Keratinocyte (primary cell): ENCODE data around the gene FOXM1. TPM values are rescaled to one million over a fixed set of nuclear protein-coding genes. Genes with fewer than 3 reads are reported as not detected.
A peak's percentile ranks its signal among the peaks of the same experiment; 100 is the strongest.

ENCODE experiments used
- DNase-seq: peaks from one replicate; pipeline ENCODE4 v3.0.0-alpha.2; 2011; ENCODE audit warnings: low read depth, missing footprints, low spot score
- FAIRE-seq: peaks from 2 replicates; lab custom pipeline; 2011; peaks lifted over from hg19 to GRCh38; lab: Jason Lieb, UNC
- H2AFZ ChIP-seq: 2 replicates; pipeline ENCODE4 v1.6.0; 2012; ENCODE audit warnings: low read length, control low read depth, inconsistent platforms; ENCODE audit not compliant: control insufficient read depth
- H3K27ac ChIP-seq: 2 replicates; pipeline ENCODE4 v1.5.1; 2011; ENCODE audit warnings: low read length; ENCODE audit not compliant: control insufficient read depth, insufficient read depth
- H3K27me3 ChIP-seq: 3 replicates; pipeline ENCODE4 v1.6.0; 2011; ENCODE audit warnings: low read length; ENCODE audit not compliant: control insufficient read depth, insufficient read depth; ENCODE audit errors: extremely low read depth
- H3K36me3 ChIP-seq, 2 experiments: 2 replicates in 1 of 2; 3 replicates in 1 of 2; pipeline ENCODE4 v1.5.1; 2011; ENCODE audit warnings: low read length in 2 of 2, mild to moderate bottlenecking in 1 of 2; ENCODE audit not compliant: control insufficient read depth in 2 of 2, insufficient read depth in 2 of 2; ENCODE audit errors: extremely low read depth in 1 of 2
- H3K4me1 ChIP-seq: 3 replicates; pipeline ENCODE4 v1.5.1; 2011; ENCODE audit warnings: low read length; ENCODE audit not compliant: control insufficient read depth, insufficient read depth; ENCODE audit errors: extremely low read depth
- H3K4me2 ChIP-seq: 3 replicates; pipeline ENCODE4 v1.6.0; 2011; ENCODE audit warnings: low read depth, low read length; ENCODE audit not compliant: control insufficient read depth, insufficient read depth; ENCODE audit errors: extremely low read depth
- H3K4me3 ChIP-seq, 3 experiments: fragments of 200-600 bp in 1 of 3; sonication (generic) in 1 of 3; 2 replicates in 2 of 3; 3 replicates in 1 of 3; pipeline ENCODE4 v1.5.1; 2011 to 2016; ENCODE audit warnings: low read length in 3 of 3, mild to moderate bottlenecking in 3 of 3, control low read depth in 2 of 3, inconsistent platforms in 1 of 3, low read depth in 1 of 3, mixed read lengths in 1 of 3, mixed run types in 1 of 3, moderate library complexity in 1 of 3; ENCODE audit not compliant: control insufficient read depth in 2 of 3, insufficient read depth in 2 of 3; ENCODE audit errors: extremely low read depth in 1 of 3
- H3K79me2 ChIP-seq: 2 replicates; pipeline ENCODE4 v1.6.0; 2012; ENCODE audit warnings: low read length; ENCODE audit not compliant: control insufficient read depth, insufficient read depth
- H3K9ac ChIP-seq: 3 replicates; pipeline ENCODE4 v1.6.0; 2011; ENCODE audit warnings: low read length; ENCODE audit not compliant: control insufficient read depth, insufficient read depth; ENCODE audit errors: extremely low read depth
- H3K9me1 ChIP-seq: 3 replicates; pipeline ENCODE4 v1.6.0; 2011; ENCODE audit warnings: low read length; ENCODE audit not compliant: control insufficient read depth, insufficient read depth; ENCODE audit errors: extremely low read depth
- H3K9me3 ChIP-seq: 2 replicates; pipeline ENCODE4 v1.5.1; 2012; ENCODE audit warnings: low read depth, low read length; ENCODE audit not compliant: control insufficient read depth
- H4K20me1 ChIP-seq: 3 replicates; pipeline ENCODE4 v1.6.0; 2011; ENCODE audit warnings: low read length; ENCODE audit not compliant: control insufficient read depth, insufficient read depth; ENCODE audit errors: extremely low read depth
- EZH2 ChIP-seq: IDR thresholded peaks from one replicate; pipeline ENCODE4 v1.6.1; 2012; ENCODE audit warnings: inconsistent platforms, mild to moderate bottlenecking, low read length, moderate library complexity
- dilution Hi-C: fragments of 300-500 bp; cut with MboI; formaldehyde crosslinking; loops from one replicate; pipeline ENCODE4 v1.7.0; 2020; ENCODE audit warnings: low sequenced_read_pairs; ENCODE audit not compliant: extremely low pct_ligation_motif_present
- polyA plus RNA-seq, 5 experiments: library from polyadenylated mRNA; depleted of rRNA in 3 of 5; stranded (reverse) in 3 of 5; stranded (forward) in 1 of 5; unstranded in 1 of 5; fragments of >200 nt; gene quantifications; 1 replicate in 1 of 5; 2 replicates in 3 of 5; 3 replicates in 1 of 5; pipeline versions ENCODE4 v1.2.1 to v1.2.3, GENCODE V29; 2011 to 2012; ENCODE audit warnings: missing spikeins in 2 of 5, low read depth in 1 of 5, low replicate concordance in 1 of 5
- TF ChIP-seq, protein P1 (sequence below), 3 experiments: IDR thresholded peaks in 1 of 3; conservative IDR thresholded peaks in 1 of 3; optimal IDR thresholded peaks in 1 of 3; 2 replicates in 2 of 3; 3 replicates in 1 of 3; pipeline versions ENCODE3 to v1.5.1; 2011; ENCODE audit warnings: low read length in 3 of 3, mild to moderate bottlenecking in 3 of 3, moderate library complexity in 2 of 3, control low read depth in 1 of 3, inconsistent platforms in 1 of 3; ENCODE audit not compliant: insufficient read depth in 2 of 3; ENCODE audit errors: extremely low read depth in 1 of 3

The FOXM1 gene
- polyA plus RNA-seq, 1 donor (not counting 4 experiments of a cell fraction or from before 2014, with no cell fraction given), result 9.0 TPM

DNA sequence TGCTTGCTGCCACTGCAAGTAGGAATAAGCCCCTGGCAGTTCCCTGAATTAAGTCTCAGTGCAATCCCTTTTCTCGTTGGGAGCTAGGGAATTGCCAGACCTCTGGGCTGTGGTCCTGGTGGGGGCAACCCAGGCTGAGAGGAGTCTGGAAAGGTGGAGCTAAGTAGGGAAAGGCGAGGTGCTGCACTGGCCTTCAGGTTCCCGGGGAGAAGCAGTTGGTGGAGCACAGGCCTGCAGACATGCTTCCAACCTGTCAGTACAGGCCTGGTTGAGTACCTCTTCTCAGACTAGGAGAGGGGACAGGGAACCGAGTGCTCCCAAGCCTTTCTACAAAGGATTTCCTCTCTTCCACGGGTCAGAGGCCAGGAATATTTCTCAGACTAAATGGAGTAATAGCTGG lies 43.6 kb downstream of the FOXM1 start:
- Histone ChIP-seq H3K27me3 (no peaks in the 10 kb centered on the region), H3K4me2 (no peak overlapping the region), H3K9me3 (no peaks in the 10 kb centered on the region), H3K4me3 (no peak overlapping the region), H3K9ac (no peak overlapping the region), H2AFZ (no peak overlapping the region), H3K27ac (no peak overlapping the region), H3K79me2 (no peaks in the 10 kb centered on the region), H3K36me3 (peaks cover 0 to 5% of the 10 kb centered on the region in 2 experiments), H3K9me1 (no peaks in the 10 kb centered on the region), H4K20me1 (no peaks in the 10 kb centered on the region), H3K4me1 (peaks cover 5% of the 10 kb centered on the region)
- FAIRE-seq (peak; percentile 62), DNase-seq (no peak)
- dilution Hi-C loops, result no loop called here
- TF ChIP-seq, protein P1, sequence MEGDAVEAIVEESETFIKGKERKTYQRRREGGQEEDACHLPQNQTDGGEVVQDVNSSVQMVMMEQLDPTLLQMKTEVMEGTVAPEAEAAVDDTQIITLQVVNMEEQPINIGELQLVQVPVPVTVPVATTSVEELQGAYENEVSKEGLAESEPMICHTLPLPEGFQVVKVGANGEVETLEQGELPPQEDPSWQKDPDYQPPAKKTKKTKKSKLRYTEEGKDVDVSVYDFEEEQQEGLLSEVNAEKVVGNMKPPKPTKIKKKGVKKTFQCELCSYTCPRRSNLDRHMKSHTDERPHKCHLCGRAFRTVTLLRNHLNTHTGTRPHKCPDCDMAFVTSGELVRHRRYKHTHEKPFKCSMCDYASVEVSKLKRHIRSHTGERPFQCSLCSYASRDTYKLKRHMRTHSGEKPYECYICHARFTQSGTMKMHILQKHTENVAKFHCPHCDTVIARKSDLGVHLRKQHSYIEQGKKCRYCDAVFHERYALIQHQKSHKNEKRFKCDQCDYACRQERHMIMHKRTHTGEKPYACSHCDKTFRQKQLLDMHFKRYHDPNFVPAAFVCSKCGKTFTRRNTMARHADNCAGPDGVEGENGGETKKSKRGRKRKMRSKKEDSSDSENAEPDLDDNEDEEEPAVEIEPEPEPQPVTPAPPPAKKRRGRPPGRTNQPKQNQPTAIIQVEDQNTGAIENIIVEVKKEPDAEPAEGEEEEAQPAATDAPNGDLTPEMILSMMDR (optimal IDR thresholded peaks at IDR 0.05 in 1 of 3, IDR thresholded peaks at IDR 0.05 in 1 of 3, conservative IDR thresholded peaks at IDR 0.05 in 1 of 3; ENCODE audit: extremely low read depth in 1 of 3, insufficient read depth in 2 of 3, low read length in 3 of 3), result no peak
- no peak for TF ChIP-seq EZH2

DNA sequence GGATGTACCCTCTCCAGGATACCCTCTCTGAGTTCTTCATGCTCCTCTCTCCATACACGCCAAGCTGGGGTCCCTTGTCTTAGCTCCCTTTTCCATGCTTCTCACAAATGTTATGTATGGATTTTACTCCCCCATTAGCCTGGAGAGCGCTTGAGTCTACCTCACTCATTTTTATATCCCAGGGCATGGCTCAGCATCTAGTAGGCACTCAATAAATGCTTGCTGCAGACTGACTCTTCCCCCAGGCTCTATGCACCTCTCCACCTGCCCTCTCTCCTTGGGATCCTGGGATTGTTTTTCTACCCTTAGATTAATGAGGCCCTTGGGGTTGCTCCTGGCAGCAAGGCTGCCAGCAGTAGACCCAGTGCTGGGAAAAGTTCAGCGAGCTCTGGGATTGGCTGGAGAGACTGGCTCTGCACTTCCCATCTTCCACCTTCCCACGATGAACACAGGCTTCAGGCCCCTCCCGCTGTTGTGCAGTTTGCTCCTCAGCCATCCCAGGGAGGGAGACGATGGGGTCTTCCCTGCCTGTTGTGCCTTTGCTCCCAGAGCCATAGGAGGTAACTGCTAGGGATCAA lies 44.3 kb downstream of the FOXM1 start:
- Histone ChIP-seq H3K4me2 (no peak overlapping the region), H3K27me3 (no peaks in the 10 kb centered on the region), H3K27ac (no peak overlapping the region), H3K36me3 (peaks cover 0 to 11% of the 10 kb centered on the region in 2 experiments), H3K79me2 (no peaks in the 10 kb centered on the region), H3K9ac (no peak overlapping the region), H3K4me3 (no peak overlapping the region), H3K4me1 (peaks cover 5% of the 10 kb centered on the region), H4K20me1 (no peaks in the 10 kb centered on the region), H3K9me3 (no peaks in the 10 kb centered on the region), H2AFZ (no peak overlapping the region), H3K9me1 (no peaks in the 10 kb centered on the region)
- TF ChIP-seq EZH2, result no peak
- TF ChIP-seq, protein P1 (optimal IDR thresholded peaks at IDR 0.05 in 1 of 3, IDR thresholded peaks at IDR 0.05 in 1 of 3, conservative IDR thresholded peaks at IDR 0.05 in 1 of 3; ENCODE audit: extremely low read depth in 1 of 3, insufficient read depth in 2 of 3, low read length in 3 of 3), result no peak
- FAIRE-seq (no peak), DNase-seq (no peak)
- dilution Hi-C loops, result no loop called here
